Thoracic aorta (tissue), 2 donors: ENCODE results near the gene CD40. TPM values are rescaled to one million over a fixed set of nuclear protein-coding genes. Genes with fewer than 3 reads are reported as not detected.

Experiments used
- ATAC-seq: fragments of 150-250 bp; one replicate; pipeline ENCODE4 v1.8.0; 2017; ENCODE audit warnings: low read depth; ENCODE audit not compliant: insufficient number of reproducible peaks, low FRiP score
- DNase-seq: peaks from one replicate; pipeline ENCODE4 v3.0.0-alpha.2; 2020; ENCODE audit warnings: low spot score
- H3K27ac ChIP-seq, 2 donors: fragments of 200-600 bp; sonication (generic); 1 replicate in 1 of 2; 2 replicates in 1 of 2; pipeline ENCODE4 v1.5.1; 2016; ENCODE audit warnings: mild to moderate bottlenecking in 2 of 2, moderate library complexity in 2 of 2
- H3K27me3 ChIP-seq: fragments of 200-600 bp; sonication (generic); replicated peaks from 2 replicates; pipeline ENCODE4 v1.6.0; 2016; ENCODE audit warnings: mild to moderate bottlenecking; ENCODE audit not compliant: insufficient read depth
- H3K36me3 ChIP-seq: fragments of 200-600 bp; sonication (generic); one replicate; pipeline ENCODE4 v1.5.1; 2016
- H3K4me1 ChIP-seq, 2 donors: fragments of 200-600 bp; sonication (generic); 1 replicate in 1 of 2; 2 replicates in 1 of 2; pipeline versions ENCODE4 v1.5.1 to v1.6.0; 2016; ENCODE audit warnings: low read depth in 2 of 2, mild to moderate bottlenecking in 1 of 2; ENCODE audit not compliant: control insufficient read depth in 1 of 2
- H3K4me3 ChIP-seq: fragments of 200-600 bp; sonication (generic); 2 replicates; pipeline ENCODE4 v1.5.1; 2016; ENCODE audit warnings: mild to moderate bottlenecking
- H3K9me3 ChIP-seq: fragments of 200-600 bp; sonication (generic); 2 replicates; pipeline ENCODE4 v1.5.1; 2016
- total RNA-seq, 2 donors: library from RNA; depleted of rRNA; stranded (reverse); fragments of >200 nt; gene quantifications; one replicate each; pipeline versions ENCODE4 v1.1.0 to v1.2.3, GENCODE V29; 2016
- TF ChIP-seq, protein P1 (sequence below): fragments of 200-600 bp; sonication (generic); IDR thresholded peaks from one replicate; pipeline ENCODE4 v1.5.1; 2019; ENCODE audit warnings: antibody characterized with exemption

Gene CD40
- total RNA-seq, 2 donors from 2014 or later = 15.9 to 33.3 TPM

DNA sequence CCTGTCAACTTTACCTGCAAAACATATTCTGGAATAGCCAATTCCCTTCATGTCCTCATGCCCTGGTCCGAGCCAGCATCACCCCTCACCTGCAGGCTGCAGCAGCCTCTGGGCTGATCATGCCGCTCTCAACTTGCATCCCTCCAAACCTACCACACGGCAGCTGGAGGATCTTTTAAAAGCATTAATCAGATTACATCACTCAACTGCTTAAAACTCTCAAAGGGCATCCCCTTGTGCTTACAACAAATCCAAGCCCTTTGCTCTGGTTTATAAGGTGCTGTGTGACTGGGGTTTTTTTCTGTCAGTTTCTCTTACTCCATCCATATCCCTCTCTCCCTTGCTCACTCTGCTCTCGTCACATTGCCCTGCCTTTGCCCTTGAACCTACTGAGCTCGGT is 24.0 kb downstream of the CD40 start:
- ATAC-seq = no peak
- H3K4me1 ChIP-seq = no peaks in the 10 kb centered on the region
- H3K27me3 ChIP-seq = no peaks in the 10 kb centered on the region
- TF ChIP-seq, protein P1, sequence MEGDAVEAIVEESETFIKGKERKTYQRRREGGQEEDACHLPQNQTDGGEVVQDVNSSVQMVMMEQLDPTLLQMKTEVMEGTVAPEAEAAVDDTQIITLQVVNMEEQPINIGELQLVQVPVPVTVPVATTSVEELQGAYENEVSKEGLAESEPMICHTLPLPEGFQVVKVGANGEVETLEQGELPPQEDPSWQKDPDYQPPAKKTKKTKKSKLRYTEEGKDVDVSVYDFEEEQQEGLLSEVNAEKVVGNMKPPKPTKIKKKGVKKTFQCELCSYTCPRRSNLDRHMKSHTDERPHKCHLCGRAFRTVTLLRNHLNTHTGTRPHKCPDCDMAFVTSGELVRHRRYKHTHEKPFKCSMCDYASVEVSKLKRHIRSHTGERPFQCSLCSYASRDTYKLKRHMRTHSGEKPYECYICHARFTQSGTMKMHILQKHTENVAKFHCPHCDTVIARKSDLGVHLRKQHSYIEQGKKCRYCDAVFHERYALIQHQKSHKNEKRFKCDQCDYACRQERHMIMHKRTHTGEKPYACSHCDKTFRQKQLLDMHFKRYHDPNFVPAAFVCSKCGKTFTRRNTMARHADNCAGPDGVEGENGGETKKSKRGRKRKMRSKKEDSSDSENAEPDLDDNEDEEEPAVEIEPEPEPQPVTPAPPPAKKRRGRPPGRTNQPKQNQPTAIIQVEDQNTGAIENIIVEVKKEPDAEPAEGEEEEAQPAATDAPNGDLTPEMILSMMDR = no peak
- H3K9me3 ChIP-seq = no peaks in the 10 kb centered on the region
- H3K27ac ChIP-seq = no peak overlapping the region
- no peak overlapping the region for H3K4me3 ChIP-seq
- no peaks in the 10 kb centered on the region for H3K36me3 ChIP-seq
- DNase-seq = no peak

DNA sequence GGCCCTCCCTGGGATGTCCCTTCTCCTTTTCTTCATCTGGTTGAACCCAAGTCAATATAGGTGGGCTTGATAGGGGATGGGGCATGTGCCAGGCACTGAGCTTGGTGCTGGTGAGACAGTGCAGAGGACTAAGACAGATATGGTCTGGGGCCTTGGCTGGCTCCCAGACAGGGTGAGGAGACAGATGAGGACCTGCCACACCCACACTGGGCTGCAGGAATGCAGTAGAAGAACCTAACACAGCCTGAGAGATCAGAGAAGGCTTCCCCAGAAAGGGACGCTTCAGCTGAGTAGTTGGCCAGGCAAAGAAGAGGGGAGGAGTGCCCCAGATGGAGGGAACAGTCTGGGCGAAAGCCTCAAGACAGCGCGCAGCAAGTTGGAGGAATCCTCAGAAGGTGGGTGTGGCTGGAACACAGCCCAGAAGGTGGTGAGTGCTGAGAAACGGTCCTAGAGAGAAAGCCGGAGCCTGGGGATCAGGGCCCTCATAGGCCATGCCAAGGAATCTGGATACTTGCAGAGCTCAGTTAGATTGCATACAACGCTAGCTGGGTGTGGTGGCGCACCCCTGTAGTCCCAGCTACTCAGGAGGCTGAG is 26.4 kb downstream of the CD40 start:
- Histone ChIP-seq H3K27ac (no peak overlapping the region), H3K9me3 (no peaks in the 10 kb centered on the region), H3K4me1 (no peaks in the 10 kb centered on the region), H3K4me3 (no peak overlapping the region), H3K27me3 (no peaks in the 10 kb centered on the region), H3K36me3 (no peaks in the 10 kb centered on the region)
- ATAC-seq = no peak
- DNase-seq = no peak
- TF ChIP-seq, protein P1 = no peak

DNA sequence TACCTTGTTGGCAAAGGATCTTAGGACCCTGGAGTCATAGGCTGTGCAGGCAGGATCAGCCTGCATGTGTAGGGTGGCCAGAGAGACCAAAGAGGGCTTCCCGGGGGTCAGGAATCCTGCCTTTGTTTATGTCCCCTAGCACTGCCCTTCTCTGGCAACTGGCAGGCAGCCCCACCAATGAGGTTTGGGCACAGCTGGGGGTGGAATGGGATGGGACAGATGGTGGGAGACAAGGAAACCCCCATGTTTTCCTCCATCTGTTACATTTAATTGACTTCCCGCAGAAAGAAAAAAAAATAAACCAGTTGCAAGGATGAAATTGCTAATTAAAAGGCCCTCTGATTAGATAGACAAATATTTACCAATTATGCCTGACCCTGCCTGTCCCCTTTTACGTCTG is 27.6 kb downstream of the CD40 start:
- no peak overlapping the region for H3K4me3 ChIP-seq
- ATAC-seq (no peak), DNase-seq (no peak)
- no peaks in the 10 kb centered on the region for H3K4me1 ChIP-seq
- H3K27ac ChIP-seq = no peak overlapping the region
- no peaks in the 10 kb centered on the region for H3K9me3 ChIP-seq
- TF ChIP-seq, protein P1 = no peak
- no peaks in the 10 kb centered on the region for H3K36me3 ChIP-seq
- no peaks in the 10 kb centered on the region for H3K27me3 ChIP-seq

DNA sequence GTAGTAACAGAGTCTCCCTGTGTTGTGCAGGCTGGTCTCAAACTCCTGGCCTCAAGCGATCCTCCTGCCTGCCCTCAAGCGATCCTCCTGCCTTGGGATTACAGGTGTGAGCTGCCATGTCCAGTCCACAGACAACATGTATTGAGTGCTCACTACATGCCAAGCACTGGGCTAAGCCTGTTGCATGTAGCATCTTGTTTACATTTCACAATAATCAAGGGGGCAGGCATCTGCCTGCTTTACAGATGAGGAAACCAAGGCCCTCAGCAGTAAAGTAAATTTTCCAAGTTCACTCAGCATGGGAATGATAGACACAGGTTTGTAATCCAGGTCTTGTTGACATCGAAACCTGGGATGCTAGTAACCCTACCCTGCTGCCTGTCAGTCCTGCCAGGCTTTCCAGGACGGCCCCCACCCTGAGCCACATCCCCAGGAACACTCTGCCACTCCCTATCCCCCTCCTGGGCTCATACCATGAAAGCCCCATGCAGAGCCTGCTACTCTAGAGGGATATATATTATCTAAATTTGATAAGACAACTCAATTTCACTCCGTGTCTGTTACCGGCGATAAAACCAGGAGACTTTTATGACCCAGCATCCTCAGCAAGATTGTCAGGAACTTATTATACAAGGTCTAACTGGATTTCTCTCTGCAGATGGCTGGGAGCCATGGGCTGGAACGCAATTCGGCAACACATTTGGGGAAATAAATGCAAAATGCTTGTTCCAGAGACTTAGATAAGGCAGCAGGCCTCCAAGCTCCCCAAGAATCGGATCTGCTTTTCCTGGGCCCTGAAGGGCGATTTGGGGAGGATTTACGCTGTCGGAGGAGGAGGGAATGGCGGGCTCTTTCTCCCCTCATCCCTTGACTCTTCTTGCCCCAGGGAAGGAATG is 30.4 kb downstream of the CD40 start:
- ATAC-seq (no peak), DNase-seq (no peak)
- Histone ChIP-seq H3K36me3 (no peaks in the 10 kb centered on the region), H3K27ac (no peak overlapping the region), H3K4me1 (no peaks in the 10 kb centered on the region), H3K9me3 (no peaks in the 10 kb centered on the region), H3K4me3 (no peak overlapping the region), H3K27me3 (no peaks in the 10 kb centered on the region)
- TF ChIP-seq, protein P1 = no peak

DNA sequence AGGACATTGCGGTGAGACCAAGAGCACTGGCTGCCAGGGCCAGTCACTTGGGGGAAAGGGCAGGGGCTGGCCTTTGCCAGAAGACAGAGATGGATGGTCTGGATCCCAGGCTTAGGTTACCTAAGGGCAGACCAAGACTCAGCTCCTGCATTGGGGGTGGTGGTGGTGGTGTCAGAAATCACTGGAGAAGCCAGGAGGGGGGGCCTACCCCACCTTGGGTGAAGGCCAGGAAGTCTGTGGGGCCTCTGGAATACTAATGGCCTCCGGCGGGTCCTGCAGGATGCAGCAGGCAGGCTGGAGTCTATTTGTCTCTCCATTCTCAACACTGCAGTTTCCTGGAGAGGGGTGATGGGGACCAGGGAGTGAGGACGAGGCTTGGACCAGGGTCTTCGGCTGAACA is 32.8 kb downstream of the CD40 start:
- DNase-seq (no peak), ATAC-seq (no peak)
- TF ChIP-seq, protein P1 = no peak
- Histone ChIP-seq H3K4me1 (no peaks in the 10 kb centered on the region), H3K27ac (no peak overlapping the region), H3K4me3 (no peak overlapping the region), H3K36me3 (no peaks in the 10 kb centered on the region), H3K9me3 (no peaks in the 10 kb centered on the region), H3K27me3 (no peaks in the 10 kb centered on the region)
